ENCODE measurements around the gene COQ8A.
"Not testable (repeated sequence)": the region's sequence is repeated elsewhere in the genome, so short reads cannot be mapped to it uniquely, and the experiment has no call there.

COQ8A gene

DNA sequence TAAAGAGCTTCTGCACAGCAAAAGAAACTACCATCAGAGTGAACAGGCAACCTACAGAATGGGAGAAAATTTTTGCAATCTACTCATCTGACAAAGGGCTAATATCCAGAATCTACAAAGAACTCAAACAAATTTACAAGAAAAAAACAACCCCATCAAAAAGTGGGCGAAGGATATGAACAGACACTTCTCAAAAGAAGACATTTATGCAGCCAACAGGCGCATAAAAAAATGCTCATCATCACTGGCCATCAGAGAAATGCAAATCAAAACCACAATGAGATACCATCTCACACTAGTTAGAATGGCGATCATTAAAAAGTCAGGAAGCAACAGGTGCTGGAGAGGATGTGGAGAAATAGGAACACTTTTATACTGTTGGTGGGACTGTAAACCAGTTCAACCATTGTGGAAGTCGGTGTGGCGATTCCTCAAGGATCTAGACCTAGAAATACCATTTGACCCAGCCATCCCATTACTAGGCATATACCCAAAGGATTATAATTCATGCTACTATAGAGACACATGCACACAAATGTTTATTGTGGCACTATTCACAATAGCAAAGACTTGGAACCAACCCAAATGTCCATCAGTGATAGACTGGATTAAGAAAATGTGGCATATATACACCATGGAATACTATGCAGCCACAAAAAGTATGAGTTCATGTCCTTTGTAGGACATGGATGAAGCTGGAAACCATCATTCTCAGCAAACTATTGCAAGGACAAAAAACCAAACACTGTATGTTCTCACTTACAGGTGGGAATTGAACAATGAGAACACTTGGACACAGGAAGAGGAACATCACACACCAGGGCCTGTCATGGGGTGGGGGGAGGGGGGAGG is 10.6 kb upstream of the COQ8A start:
- DNase-seq: not testable (repeated sequence)

DNA sequence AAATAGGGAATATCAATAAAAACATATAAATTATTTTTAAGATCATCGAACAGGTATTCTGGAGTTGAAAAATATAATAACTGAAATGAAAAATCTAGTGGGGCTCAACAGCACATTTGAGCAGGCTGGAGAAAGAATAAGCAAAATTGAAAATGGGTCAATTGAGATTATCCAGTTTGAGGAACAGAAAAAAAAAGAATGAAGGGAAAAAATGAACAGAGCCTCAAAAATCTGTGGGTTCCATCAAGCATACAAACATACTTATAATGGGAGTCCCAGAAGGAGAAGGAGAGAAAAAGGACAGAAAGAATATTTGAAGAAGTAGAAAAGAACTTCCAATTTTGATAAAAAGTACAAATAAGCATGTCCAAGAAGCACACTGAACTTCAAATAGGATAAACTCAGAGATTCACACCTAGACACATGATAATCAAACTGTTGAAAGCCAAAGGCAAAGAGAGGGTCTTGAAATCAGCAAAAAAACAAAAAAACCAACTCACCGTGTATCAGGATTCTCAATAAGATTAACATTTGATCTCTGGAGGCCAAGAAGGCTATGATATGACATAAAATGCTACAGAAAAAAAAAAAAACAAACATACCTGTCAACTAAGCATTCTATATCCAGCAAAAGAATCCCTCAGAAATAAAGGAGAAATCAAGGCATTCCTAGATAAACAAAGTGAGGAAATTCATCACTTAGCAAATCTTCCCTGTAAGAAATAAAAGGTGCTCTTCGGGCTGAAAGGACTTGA is 5.4 kb upstream of the COQ8A start:
- no peak for DNase-seq

DNA sequence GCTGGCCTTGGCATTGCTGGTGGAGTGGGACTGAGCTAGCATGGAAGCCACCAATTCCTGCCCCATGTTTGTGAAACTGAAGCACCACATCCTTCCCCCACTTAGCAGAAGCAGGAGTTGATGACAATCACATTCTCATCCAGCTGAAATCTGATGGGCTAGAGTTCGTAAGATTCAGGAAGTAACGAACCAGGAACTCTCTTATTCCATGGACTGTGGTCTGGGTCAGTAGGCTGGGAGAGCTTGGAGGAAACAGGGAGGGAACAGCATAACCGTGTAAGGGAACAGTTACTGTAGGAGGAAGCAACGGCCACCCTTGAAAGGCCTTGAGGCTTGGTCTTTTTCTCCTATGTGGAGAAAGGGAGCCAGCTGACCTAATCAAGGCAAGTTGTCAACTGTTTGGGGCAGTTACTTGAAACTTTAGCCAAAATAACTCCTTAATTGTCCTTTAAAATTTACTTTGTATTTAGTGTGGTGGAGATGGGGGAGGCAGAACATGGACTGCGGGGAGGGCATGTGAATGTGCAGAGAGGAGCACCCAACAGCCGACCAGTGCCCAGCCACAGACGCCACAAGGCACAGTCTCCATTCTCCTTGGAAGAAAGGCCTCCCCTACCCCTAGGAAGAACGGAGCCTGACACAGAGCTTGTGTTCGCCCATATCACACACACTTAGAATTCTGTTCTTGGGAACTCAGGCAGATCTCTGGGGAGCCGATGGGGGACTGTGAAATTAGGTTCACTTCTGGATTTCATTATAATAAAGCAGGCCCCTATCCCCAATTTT is 2.0 kb upstream of the COQ8A start:
- no peak for DNase-seq

DNA sequence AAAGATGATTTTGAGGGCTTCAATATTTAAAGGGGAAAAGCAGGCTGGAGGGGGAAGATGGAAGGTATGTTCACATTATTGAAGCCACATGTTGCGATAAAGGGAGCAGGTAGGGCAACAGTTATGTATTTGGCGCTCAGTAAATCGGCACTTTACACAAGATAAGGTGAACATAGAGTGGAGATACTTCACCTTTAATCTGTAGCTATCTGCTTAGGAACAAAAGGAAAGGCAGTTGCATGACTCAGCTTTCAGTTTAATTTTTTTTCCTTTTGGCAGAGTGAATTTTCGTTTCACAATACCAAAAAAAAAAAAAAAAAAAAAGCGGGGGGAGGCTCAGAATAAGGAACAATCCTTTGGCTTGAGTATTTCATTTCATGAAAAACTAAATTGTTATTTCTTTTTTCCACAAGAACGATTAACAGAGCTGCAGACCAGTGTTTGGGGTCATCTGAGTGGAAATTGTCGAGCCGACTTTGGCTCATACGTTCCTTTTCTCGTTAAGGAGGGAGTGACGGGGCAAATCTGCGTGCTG is 1.1 kb upstream of the COQ8A start:
- no peak for DNase-seq

DNA sequence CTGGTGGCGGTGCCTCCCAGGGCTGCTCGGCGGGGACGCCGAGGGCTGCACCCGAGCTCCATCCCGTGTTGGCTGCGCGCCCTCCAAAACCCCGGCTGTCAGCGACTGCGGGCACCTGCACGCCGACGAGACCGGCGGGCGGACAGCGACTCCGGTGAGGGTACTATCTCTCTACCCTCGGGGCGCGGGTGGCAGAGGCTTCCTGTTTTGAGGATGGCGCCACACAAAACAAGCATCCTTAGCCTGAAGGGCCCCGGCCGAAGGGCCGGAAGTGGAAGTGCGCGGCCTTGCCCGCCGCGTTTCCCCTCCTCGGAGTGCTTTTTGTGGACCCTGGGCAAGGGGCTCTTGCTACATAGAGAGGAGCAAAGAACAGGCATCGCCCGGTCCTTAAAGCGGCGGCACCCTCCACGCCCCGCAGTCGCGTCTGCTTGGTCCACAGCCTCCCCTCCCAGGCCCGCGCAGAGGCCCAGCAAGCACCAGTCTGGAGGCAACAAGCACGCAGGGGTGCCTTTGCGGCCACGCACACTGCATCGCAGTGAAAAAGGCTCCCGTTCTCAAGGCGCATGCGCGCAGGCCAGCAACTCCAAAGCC is 561 bp upstream of the COQ8A start:
- peak; percentile 68 for DNase-seq

DNA sequence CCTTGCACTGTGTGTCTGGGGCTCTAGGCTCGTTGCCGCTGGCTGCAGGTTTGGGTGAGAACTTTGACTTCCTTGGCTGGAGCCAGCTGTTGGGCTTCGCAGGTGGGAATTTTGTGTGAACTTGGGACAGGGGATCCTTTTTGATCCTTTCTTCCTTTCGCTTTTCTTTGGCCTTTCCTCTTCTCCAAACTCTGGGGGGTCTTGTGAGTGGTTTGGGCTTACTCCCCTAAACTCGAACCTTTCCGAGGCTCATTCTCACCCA is 643 bp downstream of the COQ8A start:
- DNase-seq: no peak

DNA sequence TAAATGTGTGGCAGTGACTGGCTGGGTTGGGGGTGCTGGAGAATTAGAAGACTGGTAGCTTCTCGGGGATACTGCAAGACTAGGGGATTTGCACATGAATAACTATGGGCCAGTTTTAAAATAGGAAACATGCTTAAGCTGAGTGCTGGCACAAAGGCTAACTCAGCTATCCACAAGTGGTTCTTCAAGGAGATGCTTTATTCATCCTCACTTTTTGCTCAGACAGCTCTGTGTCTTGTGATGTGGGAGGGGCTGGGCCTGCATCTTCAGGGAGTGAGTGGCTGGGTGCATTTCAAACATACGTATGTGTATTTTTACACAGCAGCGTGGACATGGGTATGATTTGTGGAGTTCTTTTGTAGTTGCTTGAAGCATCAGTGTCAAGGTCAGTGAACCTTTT is 2.3 kb downstream of the COQ8A start:
- DNase-seq: no peak

DNA sequence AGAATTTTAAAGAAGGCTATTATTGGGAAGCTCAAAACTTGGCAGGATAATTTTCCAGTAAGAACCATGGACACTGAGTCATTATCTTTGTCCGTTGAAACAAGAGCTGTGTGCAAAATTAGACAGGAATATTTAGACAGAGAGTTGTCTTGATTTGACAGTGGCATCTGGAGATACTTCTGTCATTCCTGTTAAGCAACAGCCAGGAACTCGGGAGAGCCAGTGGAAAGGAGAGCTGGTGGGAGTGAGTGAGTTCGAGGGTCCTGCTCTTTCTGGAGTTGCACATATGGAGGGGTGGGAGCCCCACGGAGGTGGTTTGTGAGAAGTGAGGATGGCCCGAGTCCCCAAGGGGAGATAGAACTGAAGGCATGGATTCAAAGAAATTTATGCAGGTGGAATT is 3.1 kb downstream of the COQ8A start:
- DNase-seq: no peak

DNA sequence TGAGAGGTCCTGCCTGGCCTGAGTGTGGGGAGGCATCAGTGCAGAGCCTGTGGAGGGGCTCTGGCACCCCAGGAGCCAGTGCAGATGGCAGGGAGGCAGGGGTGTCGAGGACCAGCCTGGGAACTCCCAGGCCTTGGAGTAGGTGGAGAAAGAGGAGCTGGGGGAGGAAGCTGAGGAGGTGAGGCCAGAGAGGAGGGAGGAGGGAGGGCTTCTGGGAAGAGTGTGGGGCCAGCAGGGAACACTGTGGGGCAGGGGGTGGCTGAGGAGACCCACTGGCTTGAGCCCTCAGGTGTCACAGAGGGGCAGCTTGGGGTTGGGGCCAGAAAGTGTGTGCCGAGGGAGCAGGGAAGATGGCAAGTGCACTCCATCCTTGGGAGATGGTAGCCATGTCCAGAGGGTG is 3.8 kb downstream of the COQ8A start:
- no peak for DNase-seq

DNA sequence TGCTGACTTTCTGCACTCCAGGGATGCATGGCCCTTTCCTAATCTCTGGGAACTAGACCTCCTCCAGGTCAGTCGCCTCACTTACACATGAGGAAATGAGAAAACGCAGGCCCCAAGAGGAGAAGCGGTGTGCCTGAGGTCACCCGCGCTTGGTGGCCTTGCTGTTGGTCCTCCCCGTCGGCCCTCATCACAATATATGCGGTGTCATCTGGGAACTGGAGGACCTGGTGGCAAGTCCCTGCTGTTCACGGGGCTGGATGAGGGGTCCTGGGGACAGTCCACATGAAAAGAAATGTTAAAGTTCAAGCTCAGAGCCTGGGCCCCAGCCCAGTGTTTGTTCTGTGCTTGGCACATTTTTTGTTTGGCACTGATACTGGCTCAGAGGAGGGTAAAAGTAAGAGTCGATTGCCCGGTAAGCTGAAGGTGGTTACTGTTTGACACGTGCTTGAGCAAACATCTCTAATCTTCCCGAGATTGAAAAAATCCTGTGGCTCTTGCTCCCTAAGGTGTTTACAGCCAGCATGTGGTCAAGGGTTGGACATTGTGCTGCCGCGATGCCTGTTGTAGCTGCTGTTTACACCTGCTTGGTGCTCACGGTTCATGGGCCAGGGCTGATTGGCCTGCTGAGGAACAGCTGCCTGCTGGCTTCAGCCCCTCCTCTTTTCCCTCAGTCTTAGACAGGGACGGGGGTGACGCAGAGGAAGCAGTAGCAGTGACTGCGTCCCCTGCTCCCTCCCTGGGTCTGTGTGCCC is 5.2 kb downstream of the COQ8A start:
- DNase-seq: no peak

DNA sequence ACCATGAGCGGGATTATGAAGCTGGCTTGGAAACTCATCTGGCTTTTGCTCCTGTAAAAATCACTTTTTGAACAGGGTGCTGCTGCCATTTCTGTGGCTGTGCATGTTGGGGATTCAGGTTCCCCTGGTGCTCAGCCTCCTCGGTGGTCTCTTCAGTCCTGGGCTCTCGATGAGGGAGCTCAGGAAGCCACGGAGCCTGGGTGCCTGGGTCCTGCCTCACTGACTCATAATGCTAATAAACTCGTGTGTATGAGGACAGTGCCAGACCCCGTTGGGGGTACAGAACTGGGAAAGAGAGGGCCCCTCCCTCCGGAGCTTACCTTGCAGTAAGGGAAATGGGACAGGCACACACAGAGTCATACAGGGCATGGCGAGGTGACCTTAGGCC is 5.8 kb downstream of the COQ8A start:
- DNase-seq: no peak

DNA sequence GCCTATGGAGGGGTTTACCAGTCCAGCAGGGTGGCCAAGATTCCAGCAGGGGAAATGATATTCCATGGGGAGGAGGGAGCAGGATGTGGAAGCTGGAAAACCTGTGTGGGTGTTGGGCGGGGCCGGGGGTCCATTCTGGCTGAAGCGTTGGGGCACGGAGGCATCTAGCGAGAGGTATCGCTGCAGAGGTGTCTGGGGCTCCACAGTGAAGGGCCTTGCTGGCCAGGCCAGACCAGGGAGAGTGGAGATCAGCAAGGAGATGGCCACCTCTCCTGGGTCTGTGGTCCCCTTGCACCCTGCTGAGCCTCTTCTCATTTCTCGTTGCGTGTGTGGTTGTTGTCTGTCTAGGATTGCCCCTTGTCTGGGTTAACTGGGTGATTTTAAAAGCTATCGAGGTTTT is 6.2 kb downstream of the COQ8A start:
- DNase-seq: no peak

DNA sequence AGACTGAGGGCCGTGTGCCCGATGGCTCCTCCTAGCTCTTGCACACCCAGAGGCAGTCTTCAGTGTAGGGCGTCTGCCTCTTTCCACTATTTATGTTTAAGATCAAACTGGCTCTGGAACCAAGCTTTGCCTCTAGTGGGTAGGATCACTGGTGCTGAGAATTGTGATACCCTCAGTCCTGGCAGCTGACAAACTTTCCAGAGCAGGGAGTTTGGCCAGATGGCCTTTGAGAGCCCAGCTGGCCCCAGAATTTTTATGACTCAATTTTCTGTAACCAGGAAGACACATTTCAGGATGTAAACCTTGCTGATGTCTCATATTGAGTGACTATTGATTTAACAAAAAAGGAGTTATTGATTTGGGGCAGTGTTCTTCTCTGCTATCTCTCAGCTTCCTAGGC is 6.7 kb downstream of the COQ8A start:
- DNase-seq: no peak

DNA sequence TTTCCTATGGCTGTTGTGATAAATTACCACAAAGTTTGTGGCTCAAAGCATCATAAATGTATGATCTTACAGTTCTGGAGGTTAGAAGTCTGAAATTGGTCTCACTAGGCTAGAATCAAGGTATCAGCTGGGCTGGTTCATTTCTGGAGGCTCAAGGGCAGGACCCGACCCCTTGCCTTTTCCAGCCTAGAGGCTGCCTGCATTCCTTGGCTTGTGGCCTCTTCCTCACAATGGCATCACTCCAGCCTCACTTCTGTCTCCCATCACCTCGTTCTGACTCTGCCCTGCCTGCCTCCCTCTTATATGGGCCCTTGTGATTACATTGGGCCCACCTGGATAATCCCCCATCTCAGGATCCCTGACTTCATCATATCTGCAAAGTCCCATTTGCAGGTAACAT is 8.0 kb downstream of the COQ8A start:
- no peak for DNase-seq

DNA sequence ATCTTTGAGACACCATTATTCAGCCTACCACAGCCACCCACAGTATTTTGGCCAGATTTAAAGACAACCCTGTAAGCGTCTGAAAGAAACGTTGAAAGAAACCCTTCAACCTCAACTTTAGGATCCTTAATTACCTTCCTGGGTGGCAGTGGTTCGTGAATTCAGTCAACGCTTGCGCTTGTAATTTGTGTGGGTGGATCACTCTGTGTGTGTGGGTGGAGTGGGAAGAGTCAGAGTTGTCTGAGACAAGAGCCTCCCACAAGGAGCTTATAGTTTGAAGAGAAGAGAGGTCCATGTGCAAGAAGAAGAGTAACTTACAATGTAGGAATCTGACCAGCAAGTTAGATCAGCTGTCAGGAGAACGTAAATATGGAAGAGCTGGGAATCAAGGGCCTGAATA is 8.4 kb downstream of the COQ8A start:
- no peak for DNase-seq

DNA sequence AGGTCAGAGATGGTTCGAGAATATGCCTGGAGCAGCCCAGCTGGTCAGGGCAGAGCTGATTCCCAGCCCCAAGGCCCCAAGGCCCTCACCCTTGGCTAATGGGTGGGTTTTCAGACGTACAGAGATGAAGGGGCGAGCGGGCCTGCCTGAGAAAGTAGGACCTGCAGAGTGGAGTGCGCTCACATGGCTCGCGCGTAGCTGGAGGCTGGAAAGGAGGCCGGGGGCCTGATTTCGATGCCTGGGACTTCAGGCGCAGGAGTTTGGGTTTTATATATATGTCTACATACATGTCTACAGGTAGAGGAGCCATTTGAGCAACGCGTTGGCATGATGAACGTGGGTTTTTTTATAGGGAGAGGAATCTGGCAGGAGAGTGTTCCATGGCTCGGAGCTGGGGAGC is 8.9 kb downstream of the COQ8A start:
- no peak for DNase-seq

DNA sequence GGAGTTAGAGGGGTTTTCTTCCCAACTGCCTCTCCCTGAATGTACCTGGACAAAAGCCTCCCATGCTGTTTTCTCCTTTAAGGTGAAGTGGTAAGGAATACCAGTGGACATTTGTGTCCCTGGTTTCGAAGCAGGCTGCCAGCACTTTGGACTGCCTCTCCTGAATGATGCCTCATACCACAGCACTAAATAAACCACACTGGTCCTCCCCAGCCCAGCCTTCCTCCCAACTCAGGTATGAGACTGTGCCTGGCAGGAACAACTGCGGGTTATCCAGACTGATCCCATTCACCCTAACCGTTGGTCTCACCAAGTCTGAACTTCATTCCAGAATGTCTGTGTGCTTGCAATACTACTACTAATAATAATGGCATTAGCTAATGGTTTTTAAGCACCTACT is 9.3 kb downstream of the COQ8A start:
- no peak for DNase-seq

DNA sequence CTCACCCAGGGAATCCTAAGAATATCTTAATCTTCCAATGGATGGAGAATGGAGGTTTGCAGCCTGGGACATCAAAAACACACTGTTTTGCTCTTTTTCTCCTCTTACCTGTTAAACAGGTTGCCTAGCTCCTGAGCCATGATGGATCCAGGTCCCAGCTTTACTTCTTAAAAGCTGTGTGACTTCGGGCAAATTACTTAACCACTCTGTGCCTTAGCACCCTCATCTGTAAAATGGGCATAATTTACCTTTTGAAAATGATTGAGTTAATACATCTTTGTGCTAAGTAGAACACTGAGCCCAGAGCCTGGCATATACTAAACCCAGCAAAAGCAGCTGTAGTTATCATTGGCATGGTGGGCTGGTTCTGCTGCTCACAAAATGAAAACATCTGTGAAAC is 10.2 kb downstream of the COQ8A start:
- DNase-seq: no peak

DNA sequence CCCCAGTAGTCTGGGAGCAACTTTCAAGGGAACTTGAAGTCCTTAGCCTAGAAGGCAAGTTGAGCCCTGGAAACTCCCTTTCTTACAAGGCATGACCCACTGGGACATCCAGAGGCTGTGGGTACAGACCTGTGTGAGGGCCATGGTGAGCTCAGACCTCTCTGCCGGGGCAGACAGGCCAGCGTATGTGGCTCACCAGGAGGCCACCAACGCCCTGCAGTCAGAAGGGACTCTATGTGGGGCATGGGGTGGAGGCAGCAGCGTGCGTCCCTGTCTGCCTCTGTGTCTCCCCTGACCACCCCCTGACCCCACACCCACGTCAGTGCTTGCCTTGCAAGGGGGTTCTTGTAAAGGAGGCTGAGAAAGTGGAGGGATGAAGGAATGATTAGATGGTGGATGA is 10.8 kb downstream of the COQ8A start:
- no peak for DNase-seq

DNA sequence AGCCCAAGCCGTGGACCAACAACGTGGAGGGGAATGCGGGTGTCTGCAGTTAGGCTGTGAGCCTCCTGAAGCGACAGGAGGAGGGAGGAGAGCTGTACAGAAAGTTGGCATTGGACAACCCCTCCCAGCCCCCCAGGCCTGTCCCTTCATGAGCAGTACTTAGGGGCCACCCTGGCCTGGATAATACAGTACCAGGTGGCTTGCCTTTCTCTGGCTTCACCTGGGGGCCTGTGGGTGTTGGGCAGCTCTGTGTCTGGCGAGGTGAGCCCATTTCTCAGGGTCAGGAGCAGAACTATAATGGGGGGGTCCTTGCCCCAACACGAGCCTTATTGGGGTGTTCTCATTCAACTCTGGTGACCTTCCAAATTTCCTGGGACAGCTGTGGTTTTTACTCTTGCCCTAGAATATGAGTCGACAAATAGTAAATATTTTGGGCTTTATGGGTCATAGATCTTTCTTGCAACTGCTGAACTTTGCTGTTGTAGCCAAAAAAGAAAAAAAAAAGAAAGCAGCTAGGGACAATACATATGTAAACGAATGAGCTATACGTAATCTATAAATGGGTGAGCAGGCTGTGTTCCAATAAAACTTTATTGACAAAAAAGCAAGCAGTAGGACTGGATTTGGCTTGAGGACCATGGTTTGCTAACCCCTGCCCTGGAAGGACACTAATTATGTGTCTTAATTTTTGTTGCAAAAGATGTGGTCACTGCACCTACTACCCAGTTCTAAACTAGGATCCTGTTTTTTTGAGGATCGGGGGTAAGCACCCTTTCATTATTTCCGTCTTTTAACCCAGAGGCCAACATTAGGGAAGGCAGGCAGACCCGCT is 11.4 kb downstream of the COQ8A start:
- DNase-seq: no peak

DNA sequence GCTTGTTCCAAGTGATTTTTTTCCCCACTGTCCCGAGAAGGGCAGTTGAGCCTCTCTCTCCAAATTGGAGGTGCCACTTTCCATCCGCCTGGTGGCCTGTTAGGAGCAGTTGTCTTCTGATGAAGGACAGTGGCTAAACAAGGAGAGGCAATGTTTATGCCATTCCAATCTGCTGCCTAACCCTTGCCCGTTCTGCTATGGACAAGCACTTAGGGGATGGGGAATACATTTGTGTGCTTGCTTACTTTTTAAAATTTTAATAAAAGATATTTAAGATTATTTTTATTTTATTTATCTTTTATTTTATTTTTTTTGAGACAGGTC is 12.0 kb downstream of the COQ8A start:
- no peak for DNase-seq
